D721Med (cell line): ENCODE measurements around the gene SLC49A3.
"Not testable (repeated sequence)": the region's sequence is repeated elsewhere in the genome, so short reads cannot be mapped to it uniquely, and the experiment has no call there.

Experiments
- DNase-seq: peaks from one replicate; pipeline ENCODE4 v3.0.0; 2011; ENCODE audit warnings: low spot score; ENCODE audit not compliant: insufficient read length
- FAIRE-seq: peaks from 2 replicates; lab custom pipeline; 2011; peaks lifted over from hg19 to GRCh38; lab: Jason Lieb, UNC
- CTCF ChIP-seq: IDR thresholded peaks from 2 replicates; pipeline ENCODE4 v1.5.1; 2012; ENCODE audit warnings: mild to moderate bottlenecking, control low read depth; ENCODE audit not compliant: insufficient read depth; ENCODE audit errors: missing control alignments

SLC49A3 gene

GRCh38 chr4:732486-732885 is 43.5 kb upstream of the SLC49A3 start:
- FAIRE-seq (no peak), DNase-seq (no peak)
- no peak for TF ChIP-seq CTCF

- FAIRE-seq, DNase-seq: not testable (repeated sequence)
These were observed 43.0 kb upstream of the SLC49A3 start for GRCh38 chr4:731954-732353.

- not testable (repeated sequence) for FAIRE-seq, DNase-seq
These were observed 42.3 kb upstream of the SLC49A3 start for GRCh38 chr4:730946-731904.

- FAIRE-seq (no peak), DNase-seq (no peak)
- no peak for TF ChIP-seq CTCF
These were observed 41.6 kb upstream of the SLC49A3 start for GRCh38 chr4:730511-730910.

- FAIRE-seq (no peak), DNase-seq (no peak)
- no peak for TF ChIP-seq CTCF
These were observed 40.7 kb upstream of the SLC49A3 start for GRCh38 chr4:729336-730315.

- DNase-seq: no peak
- no peak for FAIRE-seq
- TF ChIP-seq CTCF: no peak
These were observed 38.6 kb upstream of the SLC49A3 start for GRCh38 chr4:727576-727975.

GRCh38 chr4:726838-727237 is 37.9 kb upstream of the SLC49A3 start:
- FAIRE-seq (no peak), DNase-seq (no peak)
- no peak for TF ChIP-seq CTCF
